IMR-90 (cell line): ENCODE results near the gene OR2C1. TPM values are rescaled to one million over a fixed set of nuclear protein-coding genes. Genes with fewer than 3 reads are reported as not detected.

Experiments used
- ATAC-seq: fragments of 200-7000 bp; cut with Tn5 transposase; 2 replicates; pipeline ENCODE4 v1.9.1; 2020; ENCODE audit warnings: low read depth, mild to moderate bottlenecking, moderate library complexity
- BruUV-seq: library from RNA; stranded (reverse); fragments of 400-500 nt; replicated peaks from 2 replicates; lab custom pipeline; 2021; lab: Mats Ljungman, UMichigan
- CTCF ChIA-PET: fragments of 300-600 bp; formaldehyde crosslinking; extraction: SDS; loops from one replicate; lab custom pipeline; 2021; ENCODE audit warnings: antibody characterized with exemption; lab: Yijun Ruan, JAX
- POLR2A ChIA-PET: fragments of 300-600 bp; sonication (Branson Sonifier 250); formaldehyde crosslinking; loops from one replicate; lab custom pipeline; 2022; ENCODE audit warnings: antibody characterized with exemption; ENCODE audit not compliant: unreplicated experiment; lab: Charles Lee
- DNase-seq: peaks from one replicate; pipeline ENCODE4 v3.0.0; 2013
- H2AFZ ChIP-seq: replicated peaks from 2 replicates; pipeline ENCODE3; 2013; ENCODE audit warnings: low read length, mild to moderate bottlenecking; ENCODE audit not compliant: poor library complexity
- H2AK5ac ChIP-seq: 2 replicates; pipeline ENCODE4 v1.6.1; 2013; ENCODE audit warnings: low read depth, low read length, inconsistent platforms
- H2AK9ac ChIP-seq: replicated peaks from 2 replicates; pipeline ENCODE3; 2013; ENCODE audit warnings: mild to moderate bottlenecking, low read depth, low read length, moderate library complexity; ENCODE audit not compliant: poor library complexity
- H2BK120ac ChIP-seq: 2 replicates; pipeline ENCODE4 v1.6.1; 2013; ENCODE audit warnings: low read depth, low read length, inconsistent platforms
- H2BK15ac ChIP-seq: 3 replicates; pipeline ENCODE4 v1.6.1; 2013; ENCODE audit warnings: low read depth, low read length, inconsistent platforms
- H2BK20ac ChIP-seq: 2 replicates; pipeline ENCODE4 v1.6.1; 2013; ENCODE audit warnings: low read depth, mild to moderate bottlenecking, inconsistent platforms, low read length, moderate library complexity
- H2BK5ac ChIP-seq: 2 replicates; pipeline ENCODE4 v1.6.1; 2013; ENCODE audit warnings: mild to moderate bottlenecking, low read depth, low read length, inconsistent platforms; ENCODE audit not compliant: poor library complexity, severe bottlenecking
- H3K14ac ChIP-seq: replicated peaks from 2 replicates; pipeline ENCODE4 v1.6.1; 2013; ENCODE audit warnings: low read depth, low read length, inconsistent platforms
- H3K18ac ChIP-seq: 2 replicates; pipeline ENCODE4 v1.6.1; 2013; ENCODE audit warnings: low read depth, low read length, control low read depth
- H3K23ac ChIP-seq: 2 replicates; pipeline ENCODE4 v1.6.1; 2013; ENCODE audit warnings: low read depth, low read length, inconsistent platforms
- H3K27ac ChIP-seq: 2 replicates; pipeline ENCODE4 v1.5.1; 2013; ENCODE audit warnings: mild to moderate bottlenecking, control low read depth, low read length; ENCODE audit not compliant: insufficient read depth
- H3K27me3 ChIP-seq: 2 replicates; pipeline ENCODE4 v1.6.1; 2013; ENCODE audit warnings: low read length; ENCODE audit not compliant: control insufficient read depth, insufficient read depth
- H3K36me3 ChIP-seq: 2 replicates; pipeline ENCODE4 v1.6.1; 2013; ENCODE audit warnings: low read length, mixed read lengths; ENCODE audit not compliant: control insufficient read depth, insufficient read depth
- H3K4ac ChIP-seq: 2 replicates; pipeline ENCODE4 v1.6.1; 2013; ENCODE audit warnings: low read depth, low read length, inconsistent platforms
- H3K4me1 ChIP-seq: 2 replicates; pipeline ENCODE4 v1.6.1; 2013; ENCODE audit warnings: low read length, mixed read lengths; ENCODE audit not compliant: control insufficient read depth, insufficient read depth
- H3K4me2 ChIP-seq: 2 replicates; pipeline ENCODE4 v1.6.1; 2013; ENCODE audit warnings: low read depth, mild to moderate bottlenecking, control low read depth, low read length, moderate library complexity
- H3K4me3 ChIP-seq: 2 replicates; pipeline ENCODE4 v1.5.1; 2013; ENCODE audit warnings: low read depth, mild to moderate bottlenecking, control low read depth, low read length, moderate library complexity; ENCODE audit not compliant: insufficient read depth
- H3K56ac ChIP-seq: 2 replicates; pipeline ENCODE4 v1.6.1; 2013; ENCODE audit warnings: low read length, inconsistent platforms; ENCODE audit not compliant: insufficient read depth; ENCODE audit errors: extremely low read depth
- H3K79me1 ChIP-seq, 2 experiments: 2 replicates each; pipeline ENCODE4 v1.6.1; 2013; ENCODE audit warnings: low read length in 2 of 2, inconsistent platforms in 1 of 2, low read depth in 1 of 2
- H3K9ac ChIP-seq: 2 replicates; pipeline ENCODE4 v1.6.1; 2013; ENCODE audit warnings: low read depth, low read length, control low read depth
- H3K9me1 ChIP-seq: 2 replicates; pipeline ENCODE4 v1.6.1; 2013; ENCODE audit warnings: low read length, inconsistent platforms; ENCODE audit not compliant: insufficient read depth
- H3K9me3 ChIP-seq: 2 replicates; pipeline ENCODE4 v1.6.1; 2013; ENCODE audit warnings: low read length; ENCODE audit not compliant: control insufficient read depth, insufficient read depth
- H4K20me1 ChIP-seq: 2 replicates; pipeline ENCODE4 v1.6.1; 2013; ENCODE audit warnings: low read length, inconsistent platforms; ENCODE audit not compliant: insufficient read depth
- H4K5ac ChIP-seq: 2 replicates; pipeline ENCODE4 v1.6.1; 2013; ENCODE audit warnings: mild to moderate bottlenecking, low read depth, low read length, control low read depth
- H4K8ac ChIP-seq, 2 experiments: 2 replicates each; pipeline ENCODE4 v1.6.1; 2013; ENCODE audit warnings: low read depth in 2 of 2, low read length in 2 of 2, control low read depth in 1 of 2, inconsistent platforms in 1 of 2
- H4K91ac ChIP-seq: 2 replicates; pipeline ENCODE4 v1.6.1; 2013; ENCODE audit warnings: low read depth, low read length, inconsistent platforms; ENCODE audit not compliant: insufficient read depth
- BHLHE40 ChIP-seq: fragments of 150-350 bp; IDR thresholded peaks from 2 replicates; pipeline ENCODE4 v1.6.1; 2016; ENCODE audit warnings: mild to moderate bottlenecking, low read depth, low read length
- CEBPB ChIP-seq: IDR thresholded peaks from 2 replicates; pipeline ENCODE4 v1.6.1; 2012; ENCODE audit warnings: low read depth, low read length, improper control_type of control experiment
- RCOR1 ChIP-seq: IDR thresholded peaks from 2 replicates; pipeline ENCODE4 v1.6.1; 2012; ENCODE audit warnings: mild to moderate bottlenecking, low read length, improper control_type of control experiment; ENCODE audit not compliant: insufficient replicate concordance
- WGBS, 2 experiments: methylation state at CpG; one replicate each; pipeline versions ENCODE4 v1.1.5 to v1.1.7; 2013; ENCODE audit warnings: missing lambda C conversion rate in 2 of 2; ENCODE audit not compliant: insufficient read length in 1 of 2; ENCODE audit errors: extremely low coverage in 2 of 2; 5-methylcytosine and 5-hydroxymethylcytosine counted together
- dilution Hi-C: fragments of 300-500 bp; cut with HindIII; formaldehyde crosslinking; loops from one replicate; pipeline ENCODE4 v1.14.3; 2018; ENCODE audit warnings: low sequenced_read_pairs; ENCODE audit not compliant: unreplicated experiment
- in situ Hi-C: fragments of 300-500 bp; cut with MboI; formaldehyde crosslinking; loops from 3 replicates; pipeline ENCODE4 v1.14.3; 2019; ENCODE audit warnings: low sequenced_read_pairs, inconsistent platforms, mixed read lengths
- intact Hi-C: fragments of 100-400 bp; cut with micrococcal nuclease; formaldehyde crosslinking; loops from 2 replicates; pipeline ENCODE4 v1.10.0; 2022
- polyA plus RNA-seq, 3 experiments: library from polyadenylated mRNA; depleted of rRNA; stranded (reverse); fragments of >200 nt; gene quantifications; 2 replicates each; pipeline ENCODE4 v1.2.3, GENCODE V29; 2012; ENCODE audit warnings: low replicate concordance in 1 of 3
- total RNA-seq: library from RNA; depleted of rRNA; stranded (reverse); fragments of >200 nt; gene quantifications from 2 replicates; pipeline ENCODE4 v1.2.3, GENCODE V29; 2012
- TF ChIP-seq, protein P1 (sequence below): fragments of 150-350 bp; IDR thresholded peaks from 2 replicates; pipeline ENCODE4 v1.6.1; 2016; ENCODE audit warnings: low read depth, mild to moderate bottlenecking, low read length, moderate library complexity, borderline replicate concordance

Gene OR2C1
- total and polyA plus RNA-seq, 2 of the 4 experiments (the other 2 are of a cell fraction): under 0.01 to 0.05 TPM

DNA sequence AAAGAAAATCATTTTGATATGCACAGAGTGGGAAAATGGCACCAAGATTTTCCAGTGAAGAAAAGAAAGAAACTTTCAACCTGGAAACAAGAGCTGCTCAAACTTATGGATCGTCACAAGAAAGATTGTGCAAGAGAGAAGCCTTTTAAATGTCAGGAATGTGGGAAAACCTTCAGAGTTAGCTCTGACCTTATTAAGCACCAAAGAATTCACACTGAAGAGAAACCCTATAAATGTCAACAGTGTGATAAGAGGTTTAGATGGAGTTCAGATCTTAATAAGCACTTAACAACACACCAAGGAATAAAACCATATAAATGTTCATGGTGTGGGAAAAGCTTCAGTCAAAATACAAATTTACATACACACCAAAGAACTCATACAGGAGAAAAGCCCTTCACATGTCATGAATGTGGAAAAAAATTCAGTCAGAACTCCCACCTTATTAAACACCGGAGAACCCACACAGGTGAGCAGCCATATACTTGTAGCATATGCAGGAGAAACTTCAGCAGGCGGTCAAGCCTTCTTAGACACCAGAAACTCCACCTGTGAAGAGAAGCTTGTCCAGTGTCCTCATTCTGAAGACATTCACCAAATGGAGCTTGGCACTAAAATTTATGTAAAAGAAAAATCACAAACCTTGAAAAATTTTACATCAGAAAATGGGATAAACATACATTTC, 38.2 kb upstream of the OR2C1 start:
- Histone ChIP-seq H2BK15ac (no peak overlapping the region), H4K91ac (no peak overlapping the region), H3K79me1 (no peaks in the 10 kb centered on the region), H2AK5ac (no peak overlapping the region), H3K9me3 (peaks cover 91% of the 10 kb centered on the region), H3K4me3 (no peak overlapping the region), H3K56ac (no peak overlapping the region), H4K20me1 (no peaks in the 10 kb centered on the region), H3K9ac (no peak overlapping the region), H3K9me1 (no peaks in the 10 kb centered on the region), H2AK9ac (no peak overlapping the region), H3K27ac (no peak overlapping the region), H2AFZ (no peak overlapping the region), H3K36me3 (peaks cover 43% of the 10 kb centered on the region), H2BK5ac (no peak overlapping the region), H3K4me2 (no peak overlapping the region), H3K4me1 (no peaks in the 10 kb centered on the region), H2BK20ac (no peak overlapping the region), H3K14ac (no peak overlapping the region), H3K4ac (no peak overlapping the region), H2BK120ac (no peak overlapping the region), H4K5ac (no peak overlapping the region), H4K8ac (no peak overlapping the region), H3K18ac (no peak overlapping the region), H3K23ac (no peak overlapping the region), H3K27me3 (no peaks in the 10 kb centered on the region)
- in situ Hi-C loops: no loop called here
- intact Hi-C loops: no loop called here
- ChIA-PET POLR2A (no interaction called here), CTCF (no interaction called here)
- ATAC-seq (no peak), DNase-seq (peak; percentile 6)
- dilution Hi-C loops: no loop called here
- no TSS peak for BruUV-seq
- no CpG with 5 or more reads among the region's 3 CpGs for WGBS, 2 experiments
- TF ChIP-seq, protein P1, sequence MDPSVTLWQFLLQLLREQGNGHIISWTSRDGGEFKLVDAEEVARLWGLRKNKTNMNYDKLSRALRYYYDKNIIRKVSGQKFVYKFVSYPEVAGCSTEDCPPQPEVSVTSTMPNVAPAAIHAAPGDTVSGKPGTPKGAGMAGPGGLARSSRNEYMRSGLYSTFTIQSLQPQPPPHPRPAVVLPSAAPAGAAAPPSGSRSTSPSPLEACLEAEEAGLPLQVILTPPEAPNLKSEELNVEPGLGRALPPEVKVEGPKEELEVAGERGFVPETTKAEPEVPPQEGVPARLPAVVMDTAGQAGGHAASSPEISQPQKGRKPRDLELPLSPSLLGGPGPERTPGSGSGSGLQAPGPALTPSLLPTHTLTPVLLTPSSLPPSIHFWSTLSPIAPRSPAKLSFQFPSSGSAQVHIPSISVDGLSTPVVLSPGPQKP: no peak
- peak; percentile 24; the same call in 1 of the 2 replicates for TF ChIP-seq CEBPB
- no peak for TF ChIP-seq BHLHE40
- TF ChIP-seq RCOR1: peak; percentile 32
